GM19025 (cell line): Measurements from ENCODE around the gene AQP2.
A peak's percentile ranks its signal among the peaks of the same experiment; 100 is the strongest.

Experiments
- ATAC-seq: cut with Tn5 transposase; IDR thresholded peaks from one replicate; pipeline ENCODE4 v1.9.1; 2021; ENCODE audit warnings: mild to moderate bottlenecking, low read depth, moderate library complexity; ENCODE audit not compliant: unreplicated experiment

AQP2 gene

DNA sequence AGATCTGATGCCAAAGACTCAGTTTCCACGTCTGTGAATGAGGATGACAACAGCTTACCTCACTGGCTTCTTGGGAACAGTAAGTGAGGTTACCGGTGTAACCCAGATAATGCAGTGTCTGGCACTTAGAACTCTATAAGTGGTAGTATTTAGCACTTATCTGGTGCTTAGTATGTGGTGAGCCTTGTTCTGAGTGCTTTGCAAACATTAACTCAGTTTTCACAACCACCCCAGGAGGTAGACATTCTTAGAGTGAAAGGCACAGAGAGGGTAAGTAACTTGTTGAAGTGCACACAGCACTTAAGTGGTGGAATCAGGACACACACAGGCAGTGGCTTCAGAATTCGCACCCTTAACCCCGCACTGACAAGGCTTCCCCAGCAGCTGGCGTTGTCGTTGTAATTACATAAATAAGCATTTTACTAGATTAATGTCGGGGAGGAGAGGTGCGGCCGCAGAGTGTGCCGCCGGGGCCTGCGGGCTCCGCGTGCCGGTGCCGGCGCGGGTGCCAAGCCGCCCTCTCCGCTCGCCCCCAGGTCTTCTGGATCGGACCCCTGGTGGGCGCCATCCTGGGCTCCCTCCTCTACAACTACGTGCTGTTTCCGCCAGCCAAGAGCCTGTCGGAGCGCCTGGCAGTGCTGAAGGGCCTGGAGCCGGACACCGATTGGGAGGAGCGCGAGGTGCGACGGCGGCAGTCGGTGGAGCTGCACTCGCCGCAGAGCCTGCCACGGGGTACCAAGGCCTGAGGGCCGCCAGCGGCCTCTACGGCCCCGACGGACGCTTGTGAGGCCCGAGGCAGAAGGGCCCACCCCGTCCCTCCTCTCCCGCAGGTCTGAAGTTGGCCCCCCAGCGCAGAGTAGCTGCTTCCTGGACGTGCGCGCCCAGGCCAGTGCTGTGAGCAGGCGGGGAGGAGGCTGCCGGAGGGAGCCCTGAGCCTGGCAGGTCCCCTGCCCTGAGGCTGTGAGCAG is 4.6 kb downstream of the AQP2 start:
- no peak for ATAC-seq

DNA sequence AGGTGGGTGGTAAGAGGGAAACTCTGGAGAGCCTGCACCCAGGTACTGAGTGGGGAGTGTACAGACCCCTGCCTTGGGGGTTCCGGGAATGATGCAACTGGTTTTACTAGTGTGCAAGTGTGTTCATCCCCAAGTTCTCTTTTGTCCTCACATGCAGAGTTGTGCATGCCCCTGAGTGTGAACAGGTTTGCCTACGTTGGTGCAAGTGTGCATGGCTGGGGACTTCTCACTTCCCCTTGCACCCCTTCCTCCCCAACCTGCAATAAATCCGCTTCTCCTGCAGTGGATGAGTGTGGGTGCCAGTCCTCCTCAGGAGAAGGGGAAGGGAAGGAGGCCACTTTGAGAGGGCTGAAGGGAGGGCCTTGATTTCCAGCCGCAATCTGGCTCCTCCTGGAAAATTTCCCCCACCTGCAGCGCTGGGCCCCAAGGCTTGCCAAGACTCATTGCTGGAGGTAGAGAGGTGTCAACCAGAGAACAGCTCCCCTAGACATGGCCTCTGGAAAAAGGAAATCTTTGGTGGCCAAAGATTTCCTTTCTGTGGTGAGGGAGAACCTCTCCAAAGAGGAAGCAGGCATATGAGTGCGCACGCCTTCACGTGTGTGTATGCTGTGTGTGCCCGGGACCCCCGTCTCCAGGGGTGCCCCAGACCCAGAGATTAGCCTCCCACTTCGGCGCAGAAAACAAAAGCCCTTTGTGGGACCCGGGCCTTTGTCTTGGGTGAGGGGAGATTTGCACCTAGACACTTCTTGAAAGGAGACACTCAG is 5.5 kb downstream of the AQP2 start:
- ATAC-seq: no peak

DNA sequence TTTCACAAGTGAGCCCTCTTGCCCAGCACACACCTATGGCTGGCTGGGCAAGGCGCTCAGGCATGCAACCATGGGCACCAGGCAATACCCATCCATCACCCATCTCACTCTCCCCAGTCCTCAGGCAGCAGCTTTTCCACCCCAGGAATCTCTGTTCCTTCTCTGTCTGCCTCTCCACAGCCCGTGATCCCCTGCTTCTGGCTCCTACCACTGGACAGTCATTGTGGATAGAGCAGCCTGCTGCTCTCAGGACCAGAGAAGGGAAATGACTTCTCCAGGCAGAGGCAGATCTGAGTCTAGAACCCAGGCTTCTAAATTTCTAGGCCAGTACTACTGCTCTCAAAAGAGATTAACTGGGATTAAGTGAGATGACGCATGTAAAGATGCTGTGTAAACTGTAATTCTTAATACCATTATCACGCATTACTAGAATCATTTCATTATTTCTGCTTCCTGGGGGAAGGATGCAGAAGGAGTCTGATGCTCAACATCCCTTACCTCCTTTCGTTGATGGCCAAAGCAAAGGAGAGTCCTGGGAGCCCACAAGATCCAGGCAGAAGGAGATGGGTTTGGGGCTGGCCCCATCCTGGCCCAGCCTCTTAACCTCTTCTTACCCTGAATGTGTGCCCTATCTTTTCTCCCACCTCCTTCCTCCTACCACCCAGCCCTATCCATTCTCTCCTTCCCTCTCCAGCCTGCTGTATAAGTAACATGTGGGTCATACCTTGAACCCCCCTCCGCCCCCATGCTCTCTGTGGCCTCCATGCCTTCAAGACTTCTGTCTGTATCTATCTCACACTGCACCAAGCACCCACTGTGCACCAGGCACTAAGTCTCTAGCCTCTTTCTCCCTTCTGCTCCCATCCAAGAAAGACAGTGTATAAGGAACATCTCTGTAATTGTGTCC is 6.4 kb downstream of the AQP2 start:
- no peak for ATAC-seq

DNA sequence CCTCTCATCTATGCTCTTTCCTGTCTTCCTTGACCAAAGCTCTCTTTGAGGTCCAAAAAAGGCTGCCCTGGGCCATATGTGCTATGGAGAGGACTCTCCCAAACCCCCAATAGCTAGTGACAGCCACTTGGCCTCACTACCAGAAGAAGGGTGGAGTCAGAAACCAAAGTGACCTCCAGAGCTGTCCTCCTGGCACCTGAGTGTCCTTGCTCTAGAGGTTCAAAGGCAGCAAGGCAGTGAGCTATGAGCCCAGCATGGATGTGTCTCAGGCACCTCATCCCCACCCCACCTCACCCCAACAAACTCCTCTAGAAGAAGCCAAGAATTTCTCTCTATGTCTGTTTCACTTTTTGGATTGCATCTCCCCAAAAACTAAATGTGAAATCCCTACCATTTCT is 7.0 kb downstream of the AQP2 start:
- no peak for ATAC-seq

DNA sequence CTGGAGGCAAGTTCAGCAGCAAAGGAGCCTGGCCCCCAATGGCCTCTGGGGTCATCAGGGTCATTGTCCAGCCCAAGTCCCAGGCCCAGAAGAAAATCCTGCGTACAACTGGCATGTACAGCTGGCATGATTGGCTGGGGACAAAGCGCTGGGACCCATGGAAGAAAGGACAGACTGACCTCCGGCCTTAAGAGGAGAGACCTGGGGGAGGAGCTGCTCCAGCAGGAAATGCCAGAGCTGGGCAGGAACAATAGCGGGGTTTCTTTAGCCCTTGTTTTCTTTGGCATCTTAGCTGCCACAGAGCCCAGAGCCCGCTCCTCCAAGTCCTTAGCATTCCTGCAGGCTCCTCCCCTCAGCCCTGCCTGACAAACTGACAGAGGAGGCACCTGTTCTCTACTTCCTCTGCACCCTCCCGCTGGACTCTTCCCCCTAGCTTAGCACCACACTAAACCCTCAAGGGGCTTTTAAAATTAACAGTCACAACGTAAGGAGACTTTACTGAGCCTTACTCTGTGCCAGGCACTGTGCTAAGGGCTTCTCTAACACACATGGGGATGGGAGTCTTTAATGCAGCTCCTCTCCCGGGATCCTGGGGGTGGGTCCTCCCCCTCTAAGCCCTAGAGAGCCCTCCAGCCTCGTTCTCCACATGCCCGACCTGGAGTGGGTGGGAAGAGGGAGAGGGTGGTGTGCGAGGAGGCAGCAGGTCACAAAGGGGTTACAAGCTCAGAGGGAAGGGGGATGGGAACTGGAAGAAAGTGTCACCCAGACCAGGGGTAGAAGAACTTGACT is 9.3 kb downstream of the AQP2 start:
- ATAC-seq: no peak

DNA sequence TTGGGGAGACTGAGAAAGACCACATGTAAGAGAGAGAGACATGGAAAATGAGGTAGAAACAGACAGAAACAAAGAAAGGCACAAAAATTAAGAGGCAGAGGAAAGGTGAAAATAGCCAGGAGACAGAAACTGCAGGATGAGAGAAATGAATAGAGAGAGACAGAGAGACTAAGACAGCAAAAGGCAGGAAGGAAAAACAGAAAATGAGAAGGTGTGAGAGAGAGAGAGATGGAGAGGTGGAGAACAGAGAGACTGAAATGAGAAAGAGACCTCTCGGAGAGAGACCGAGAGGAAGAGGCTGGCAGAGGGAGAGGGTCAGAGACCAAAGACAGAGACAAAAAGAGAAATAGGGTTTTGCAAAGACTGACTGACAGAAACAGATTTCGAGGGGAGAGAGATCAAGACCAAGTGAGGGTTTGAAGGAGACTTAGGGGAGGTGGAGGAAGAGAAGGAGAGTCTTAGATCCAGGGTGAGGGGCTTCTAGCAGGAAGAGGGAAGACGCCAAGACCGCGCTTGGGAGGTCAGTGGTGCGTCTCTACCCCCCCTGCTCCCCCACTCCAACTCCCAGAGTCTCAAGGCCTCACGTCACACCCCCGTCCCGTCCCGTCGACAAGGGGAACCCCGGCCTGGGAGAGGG is 10.1 kb downstream of the AQP2 start:
- no peak for ATAC-seq

DNA sequence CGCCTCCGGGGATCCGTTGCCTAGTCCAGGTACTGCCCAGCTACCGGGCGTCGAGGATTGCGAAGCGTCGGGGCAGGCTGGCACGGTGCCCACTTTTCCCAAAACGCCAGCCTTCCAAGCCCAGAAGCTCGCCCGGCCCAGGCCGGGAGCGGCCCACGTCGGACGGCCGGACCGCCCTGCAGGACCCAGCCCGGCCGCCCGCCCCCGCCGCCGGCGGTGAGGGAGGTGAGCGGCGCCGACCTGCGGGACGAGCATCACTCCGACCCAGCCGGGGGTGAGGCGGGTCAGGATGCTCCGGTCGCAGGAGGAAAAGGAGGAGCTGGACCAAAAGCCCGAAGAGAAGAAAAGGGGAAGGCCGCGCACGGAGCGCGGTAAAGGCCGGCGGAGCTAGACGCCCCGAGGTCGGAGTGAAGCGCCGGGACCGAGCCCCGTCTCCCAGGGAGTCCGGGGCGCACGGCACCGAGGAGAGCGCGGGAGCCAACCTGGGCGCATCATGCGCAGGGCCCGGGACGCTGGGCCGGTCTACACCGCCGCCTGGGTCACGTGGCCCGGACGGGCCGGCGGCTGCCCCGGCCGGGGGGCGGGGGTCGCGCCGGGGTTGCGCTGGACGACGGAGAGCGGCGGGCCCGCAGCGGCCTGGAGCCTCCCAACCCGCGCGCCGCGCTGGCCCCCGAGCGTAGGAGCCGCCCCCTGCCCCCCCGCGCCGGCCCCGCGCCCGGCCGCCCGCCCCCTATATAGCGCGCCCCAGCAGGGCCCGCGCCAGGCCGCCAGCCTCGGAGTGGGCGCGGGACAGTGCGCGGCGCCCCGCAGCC is 10.8 kb downstream of the AQP2 start, which contains the start of gene AQP5:
Gene AQP5, plus strand, starts transcription at position 762 of the 812 bp plus-strand sequence. CDS start 146 bp downstream, outside the sequence.
- ATAC-seq: no peak

DNA sequence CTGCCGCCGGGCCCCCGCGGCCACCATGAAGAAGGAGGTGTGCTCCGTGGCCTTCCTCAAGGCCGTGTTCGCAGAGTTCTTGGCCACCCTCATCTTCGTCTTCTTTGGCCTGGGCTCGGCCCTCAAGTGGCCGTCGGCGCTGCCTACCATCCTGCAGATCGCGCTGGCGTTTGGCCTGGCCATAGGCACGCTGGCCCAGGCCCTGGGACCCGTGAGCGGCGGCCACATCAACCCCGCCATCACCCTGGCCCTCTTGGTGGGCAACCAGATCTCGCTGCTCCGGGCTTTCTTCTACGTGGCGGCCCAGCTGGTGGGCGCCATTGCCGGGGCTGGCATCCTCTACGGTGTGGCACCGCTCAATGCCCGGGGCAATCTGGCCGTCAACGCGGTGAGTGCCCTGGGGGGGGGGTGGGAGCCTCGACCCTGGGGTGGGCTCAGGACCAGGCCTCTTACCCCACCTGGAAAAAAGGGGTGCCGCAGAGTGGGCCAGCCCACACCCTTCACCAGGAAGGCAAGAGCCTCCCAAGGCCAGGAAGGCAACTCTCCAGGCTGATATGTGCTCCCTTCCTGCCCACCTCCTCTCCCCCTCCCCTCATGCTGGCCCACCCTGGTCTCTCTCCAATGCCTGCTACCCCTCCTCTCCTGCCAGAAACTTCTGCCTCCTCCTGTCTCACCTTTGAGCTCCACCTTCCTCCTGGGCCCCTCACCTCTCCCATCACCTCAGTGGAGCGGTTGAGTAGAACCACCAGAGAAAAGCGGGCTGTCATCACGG is 11.6 kb downstream of the AQP2 start:
- no peak for ATAC-seq

DNA sequence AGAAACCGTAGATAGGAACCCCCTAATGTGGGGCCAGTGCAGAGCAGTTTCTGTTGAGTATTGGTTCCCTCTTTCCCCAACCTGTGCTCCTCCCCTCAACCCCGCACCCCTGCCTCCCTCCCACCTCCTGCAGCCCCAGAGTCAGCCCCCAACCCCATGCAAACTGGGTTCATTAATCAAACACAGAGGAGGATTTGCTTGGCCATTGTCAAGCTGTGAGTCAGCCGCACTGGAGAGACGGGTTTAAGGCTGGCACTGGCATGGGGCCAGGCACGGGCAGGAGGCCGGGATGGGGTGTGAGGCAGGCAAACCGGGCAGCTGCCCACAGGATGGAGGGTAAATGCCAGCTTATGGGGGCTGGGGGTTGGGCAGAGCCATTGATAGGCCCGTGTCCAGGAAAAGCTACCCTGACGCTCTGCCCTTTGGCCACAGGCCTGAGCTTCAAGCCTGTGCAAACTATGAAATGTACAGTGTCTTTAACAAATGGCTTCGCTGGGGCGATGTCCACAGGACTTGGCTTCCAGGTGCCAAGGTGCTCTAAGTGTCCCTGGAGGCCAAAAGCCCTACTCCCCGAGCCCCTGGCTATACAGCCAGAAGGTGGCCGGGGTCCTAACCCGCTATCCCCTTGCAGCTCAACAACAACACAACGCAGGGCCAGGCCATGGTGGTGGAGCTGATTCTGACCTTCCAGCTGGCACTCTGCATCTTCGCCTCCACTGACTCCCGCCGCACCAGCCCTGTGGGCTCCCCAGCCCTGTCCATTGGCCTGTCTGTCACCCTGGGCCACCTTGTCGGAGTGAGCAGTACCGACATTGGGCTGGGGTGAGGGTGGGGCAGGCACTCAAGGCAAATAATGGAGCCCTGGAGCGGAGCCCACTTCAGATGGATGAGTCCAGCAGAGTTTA is 12.6 kb downstream of the AQP2 start:
- ATAC-seq: no peak

DNA sequence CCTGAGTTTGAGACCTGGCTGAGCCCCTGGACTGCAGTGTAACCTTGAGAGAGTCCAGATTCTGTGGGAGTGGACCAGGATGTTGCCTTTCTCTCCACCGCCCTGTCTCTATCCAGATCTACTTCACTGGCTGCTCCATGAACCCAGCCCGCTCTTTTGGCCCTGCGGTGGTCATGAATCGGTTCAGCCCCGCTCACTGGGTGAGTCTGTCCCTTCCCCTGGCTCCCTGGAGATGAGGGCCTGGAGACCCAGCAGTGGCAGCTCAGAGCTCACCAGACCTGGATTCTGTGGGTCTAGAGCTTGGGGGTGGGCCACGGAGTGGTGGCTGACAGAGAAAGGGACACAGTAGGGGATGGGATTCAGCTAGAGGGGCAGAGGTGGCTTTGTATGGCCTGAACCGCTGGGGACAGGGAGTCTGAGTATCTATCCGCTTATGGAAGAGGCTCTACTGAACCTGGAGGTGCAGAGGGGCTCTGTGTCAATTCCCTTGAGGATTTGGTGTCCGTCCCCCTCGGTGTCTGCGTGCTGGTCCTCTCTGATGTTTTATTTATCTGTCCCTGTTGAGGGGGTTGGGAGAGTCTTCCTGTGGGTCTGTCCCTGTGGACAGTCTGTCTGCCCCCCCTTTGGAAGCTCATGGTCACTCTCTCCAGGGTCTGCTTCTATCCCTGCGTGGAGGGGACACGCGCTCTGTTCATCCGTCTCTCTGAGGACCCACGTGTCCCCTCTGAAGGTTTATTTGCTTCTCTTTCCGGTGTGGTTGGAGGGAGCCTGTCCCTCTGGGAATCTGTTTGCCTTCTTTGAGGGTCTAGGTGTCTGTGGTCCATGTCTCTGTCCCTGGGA is 13.7 kb downstream of the AQP2 start:
- ATAC-seq: no peak

DNA sequence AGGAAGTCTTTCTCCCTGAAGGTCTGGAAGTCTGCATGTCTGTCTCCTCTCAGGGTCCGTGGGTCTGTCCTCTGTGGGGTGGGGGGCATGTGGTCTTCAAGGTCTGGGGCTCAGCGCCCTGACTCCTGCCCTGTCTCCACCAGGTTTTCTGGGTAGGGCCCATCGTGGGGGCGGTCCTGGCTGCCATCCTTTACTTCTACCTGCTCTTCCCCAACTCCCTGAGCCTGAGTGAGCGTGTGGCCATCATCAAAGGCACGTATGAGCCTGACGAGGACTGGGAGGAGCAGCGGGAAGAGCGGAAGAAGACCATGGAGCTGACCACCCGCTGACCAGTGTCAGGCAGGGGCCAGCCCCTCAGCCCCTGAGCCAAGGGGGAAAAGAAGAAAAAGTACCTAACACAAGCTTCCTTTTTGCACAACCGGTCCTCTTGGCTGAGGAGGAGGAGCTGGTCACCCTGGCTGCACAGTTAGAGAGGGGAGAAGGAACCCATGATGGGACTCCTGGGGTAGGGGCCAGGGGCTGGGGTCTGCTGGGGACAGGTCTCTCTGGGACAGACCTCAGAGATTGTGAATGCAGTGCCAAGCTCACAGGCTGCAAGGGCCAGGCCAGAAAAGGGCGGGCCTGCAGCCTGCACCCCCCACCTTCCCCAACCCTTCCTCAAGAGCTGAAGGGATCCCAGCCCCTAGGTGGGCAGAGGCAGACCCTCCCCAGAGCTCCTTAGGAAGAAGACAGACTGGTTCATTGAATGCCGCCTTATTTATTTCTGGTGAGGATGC is 14.5 kb downstream of the AQP2 start:
- no peak for ATAC-seq

DNA sequence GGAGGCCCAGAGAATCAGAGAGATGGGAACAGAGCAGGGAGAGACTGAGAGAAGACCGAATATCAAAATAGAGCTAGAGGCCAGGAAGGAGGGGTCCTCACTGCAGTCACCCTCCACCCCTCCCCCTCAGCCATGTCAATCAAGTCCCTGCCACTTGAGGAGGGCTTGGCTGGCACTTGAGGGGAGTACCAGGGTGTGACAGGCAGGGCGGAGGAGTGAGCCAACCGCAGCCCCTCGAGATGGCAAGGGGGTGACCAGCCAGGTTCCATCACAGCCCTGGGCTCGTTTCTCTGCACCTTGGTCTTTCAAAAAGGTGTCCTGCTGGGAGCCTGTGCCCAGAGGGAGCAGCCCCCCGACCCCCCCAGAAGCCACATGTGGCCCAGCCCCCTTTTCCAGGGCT is 15.3 kb downstream of the AQP2 start:
- no peak for ATAC-seq

DNA sequence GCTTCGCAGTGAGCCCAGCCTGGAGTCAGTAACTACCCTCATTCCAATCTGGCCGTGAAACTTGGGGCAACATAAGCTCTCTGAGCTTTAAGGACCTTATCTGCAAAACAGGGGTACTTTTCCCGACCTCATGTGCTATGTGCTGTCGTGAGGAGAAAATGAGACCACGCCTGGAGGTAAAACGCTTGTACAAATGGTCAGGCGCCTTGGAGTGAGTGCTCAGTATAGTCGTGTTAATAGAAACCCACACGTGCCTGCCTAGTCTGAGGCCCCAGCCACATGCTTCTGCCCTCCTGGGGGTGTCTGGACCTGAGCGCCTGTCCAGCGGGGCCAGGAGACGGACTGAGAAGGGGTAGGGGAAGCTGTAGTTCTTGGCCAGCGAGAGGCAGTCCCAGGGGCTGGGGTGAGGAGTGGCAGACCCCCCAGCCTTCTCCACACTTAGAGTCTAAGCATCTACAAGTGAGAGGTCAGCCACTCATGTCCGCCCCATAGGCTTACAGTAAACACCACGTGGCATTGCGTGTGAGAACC is 16.0 kb downstream of the AQP2 start:
- no peak for ATAC-seq

DNA sequence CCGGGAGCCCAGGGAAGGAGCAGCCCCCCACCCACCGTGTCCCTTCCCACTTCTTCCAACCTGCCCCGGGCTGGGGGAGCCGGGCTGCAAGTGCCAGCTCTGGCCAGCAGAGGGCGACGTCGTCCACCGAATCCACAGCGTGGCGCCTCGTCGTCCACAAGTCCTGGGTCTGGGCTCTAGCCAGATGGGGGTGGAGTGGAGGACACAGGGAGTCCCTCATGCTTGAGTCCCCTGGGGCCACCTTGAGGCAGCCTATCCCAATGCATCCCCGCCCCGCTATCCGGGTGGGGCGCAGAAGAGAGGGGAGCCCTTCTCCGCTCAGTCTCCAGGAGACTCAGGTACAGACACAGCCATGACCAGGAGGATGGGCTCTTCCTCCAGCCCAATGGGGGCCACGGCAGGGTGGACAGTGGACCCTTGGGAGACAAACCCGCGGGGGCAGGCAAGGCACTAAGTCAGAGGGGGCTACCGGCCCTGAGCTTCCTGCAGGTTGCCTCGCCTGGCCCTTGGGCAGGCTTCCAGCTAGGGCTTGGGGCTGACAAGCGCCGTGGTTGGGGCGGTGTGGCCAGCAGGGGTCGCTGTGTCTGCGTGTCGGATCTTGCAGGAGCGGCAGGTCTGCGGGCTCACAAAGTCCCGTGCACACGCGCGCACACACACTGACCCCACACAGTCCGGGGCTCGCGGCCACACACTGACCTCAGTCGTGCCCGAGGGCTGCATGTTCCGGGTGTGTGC is 16.7 kb downstream of the AQP2 start:
- peak; percentile 72 for ATAC-seq
